Endothelial cell of umbilical vein (primary cell): ENCODE results near the gene SLC39A3. TPM values are rescaled to one million over a fixed set of nuclear protein-coding genes. Genes with fewer than 3 reads are reported as not detected.

ENCODE experiments used
- BruUV-seq: library from RNA; stranded (reverse); fragments of 400-500 nt; replicated peaks from 2 replicates; lab custom pipeline; 2021; lab: Mats Ljungman, UMichigan
- CTCF ChIA-PET: fragments of 300-600, 350-600 bp; sonication (Branson Sonifier 250); formaldehyde crosslinking; loops from one replicate; lab custom pipeline; 2021; ENCODE audit warnings: antibody characterized with exemption, inconsistent platforms; lab: Charles Lee
- POLR2A ChIA-PET: fragments of 300-600, 350-600 bp; sonication (Branson Sonifier 250); formaldehyde crosslinking; loops from one replicate; lab custom pipeline; 2021; ENCODE audit warnings: antibody characterized with exemption, inconsistent platforms; lab: Charles Lee
- DNase-seq: peaks from one replicate; pipeline ENCODE4 v3.0.0-alpha.2; 2011; ENCODE audit warnings: low read depth, low spot score
- FAIRE-seq: peaks from 2 replicates; lab custom pipeline; 2011; peaks lifted over from hg19 to GRCh38; lab: Jason Lieb, UNC
- H2AFZ ChIP-seq: 2 replicates; pipeline ENCODE4 v1.6.0; 2012; ENCODE audit warnings: low read depth, low read length, control low read depth, inconsistent platforms
- H3K27ac ChIP-seq: 2 replicates; pipeline ENCODE4 v1.5.1; 2011; ENCODE audit warnings: low read depth, mild to moderate bottlenecking, control low read depth, low read length, moderate library complexity; ENCODE audit not compliant: insufficient read depth
- H3K27me3 ChIP-seq, 2 experiments: 2 replicates each; pipeline versions ENCODE4 v1.6.0 to v1.6.1; 2011; ENCODE audit warnings: low read length in 2 of 2, mixed read lengths in 1 of 2; ENCODE audit not compliant: control insufficient read depth in 2 of 2, insufficient read depth in 2 of 2
- H3K36me3 ChIP-seq, 2 experiments: 2 replicates in 1 of 2; 3 replicates in 1 of 2; pipeline ENCODE4 v1.5.1; 2011; ENCODE audit warnings: low read length in 2 of 2, mild to moderate bottlenecking in 1 of 2, moderate library complexity in 1 of 2; ENCODE audit not compliant: control insufficient read depth in 2 of 2, insufficient read depth in 2 of 2; ENCODE audit errors: extremely low read depth in 1 of 2
- H3K4me1 ChIP-seq: 3 replicates; pipeline ENCODE4 v1.5.1; 2011; ENCODE audit warnings: mild to moderate bottlenecking, low read length; ENCODE audit not compliant: control insufficient read depth, insufficient read depth; ENCODE audit errors: extremely low read depth
- H3K4me2 ChIP-seq: 2 replicates; pipeline ENCODE4 v1.6.1; 2011; ENCODE audit warnings: low read length, control low read depth, mixed read lengths; ENCODE audit not compliant: insufficient read depth
- H3K4me3 ChIP-seq, 3 experiments: fragments of 200-600 bp in 1 of 3; sonication (generic), shearing (Covaris generic) in 1 of 3; replicated peaks in 1 of 3; 2 replicates each; pipeline ENCODE4 v1.5.1; 2011 to 2016; ENCODE audit warnings: control low read depth in 3 of 3, low read length in 3 of 3, mild to moderate bottlenecking in 2 of 3, inconsistent platforms in 1 of 3, low read depth in 1 of 3, moderate library complexity in 1 of 3; ENCODE audit not compliant: insufficient read depth in 1 of 3
- H3K79me2 ChIP-seq: 2 replicates; pipeline ENCODE4 v1.6.0; 2012; ENCODE audit warnings: low read length, inconsistent platforms; ENCODE audit not compliant: control insufficient read depth, insufficient read depth
- H3K9ac ChIP-seq: replicated peaks from 2 replicates; pipeline ENCODE3; 2011; ENCODE audit warnings: low read length, control low read depth; ENCODE audit not compliant: insufficient read depth; ENCODE audit errors: extremely low read depth
- H3K9me1 ChIP-seq: replicated peaks from 3 replicates; pipeline ENCODE4 v1.6.0; 2011; ENCODE audit warnings: mild to moderate bottlenecking, low read length; ENCODE audit not compliant: control insufficient read depth, insufficient read depth; ENCODE audit errors: extremely low read depth
- H3K9me3 ChIP-seq: replicated peaks from 2 replicates; pipeline ENCODE4 v1.5.1; 2012; ENCODE audit warnings: low read length, inconsistent platforms; ENCODE audit not compliant: control insufficient read depth, insufficient read depth
- H4K20me1 ChIP-seq: replicated peaks from 2 replicates; pipeline ENCODE3; 2011; ENCODE audit warnings: mild to moderate bottlenecking, low read length; ENCODE audit not compliant: control insufficient read depth, insufficient read depth; ENCODE audit errors: extremely low read depth
- EZH2 ChIP-seq: IDR thresholded peaks from 2 replicates; pipeline ENCODE4 v1.6.1; 2012; ENCODE audit warnings: borderline replicate concordance, low read depth, mild to moderate bottlenecking, moderate library complexity, low read length, inconsistent platforms; ENCODE audit not compliant: severe bottlenecking
- FOS ChIP-seq: IDR thresholded peaks from 2 replicates; pipeline ENCODE4 v1.6.1; 2011; ENCODE audit warnings: mild to moderate bottlenecking, low read length, moderate library complexity, borderline replicate concordance; ENCODE audit not compliant: insufficient read depth
- GATA2 ChIP-seq: IDR thresholded peaks from 2 replicates; pipeline ENCODE4 v1.7.0; 2011; ENCODE audit warnings: low read depth, mild to moderate bottlenecking, moderate library complexity, mixed read lengths, low read length; ENCODE audit not compliant: insufficient read length, insufficient read depth
- JUN ChIP-seq: IDR thresholded peaks from 2 replicates; pipeline ENCODE4 v1.6.1; 2011; ENCODE audit warnings: borderline replicate concordance, low read depth; ENCODE audit not compliant: insufficient read length, insufficient read depth
- MYC ChIP-seq: IDR thresholded peaks from one replicate; pipeline ENCODE4 v1.6.1; 2011; ENCODE audit warnings: mild to moderate bottlenecking, low read depth, low read length
- POLR2A ChIP-seq: IDR thresholded peaks from 2 replicates; pipeline ENCODE4 v1.6.1; 2012; ENCODE audit warnings: low read depth, mild to moderate bottlenecking, control low read depth, low read length
- POLR2AphosphoS5 ChIP-seq: IDR thresholded peaks from 2 replicates; pipeline ENCODE4 v1.6.1; 2012; ENCODE audit warnings: low read depth, mild to moderate bottlenecking, control low read depth, low read length, moderate library complexity; ENCODE audit not compliant: insufficient read depth
- dilution Hi-C: fragments of 300-500 bp; cut with MboI; formaldehyde crosslinking; loops from one replicate; pipeline ENCODE4 v1.15.0; 2019; ENCODE audit warnings: low sequenced_read_pairs; ENCODE audit not compliant: extremely low pct_ligation_motif_present
- intact Hi-C: fragments of 100-400 bp; cut with micrococcal nuclease; formaldehyde crosslinking; loops from one replicate; pipeline ENCODE4 v1.10.0; 2022
- polyA plus RNA-seq, 4 experiments: library from polyadenylated mRNA; depleted of rRNA in 3 of 4; stranded (reverse) in 3 of 4; unstranded in 1 of 4; fragments of >200 nt; gene quantifications; 2 replicates each; pipeline versions ENCODE4 v1.2.1 to v1.2.3, GENCODE V29; 2011 to 2012; ENCODE audit warnings: missing spikeins in 1 of 4
- total RNA-seq: library from RNA; stranded (reverse); gene quantifications from 2 replicates; pipeline ENCODE4 v1.2.3, GENCODE V29; 2021
- TF ChIP-seq, protein P1 (sequence below): IDR thresholded peaks from 2 replicates; pipeline ENCODE4 v1.6.1; 2011; ENCODE audit not compliant: insufficient read depth, insufficient read length
- TF ChIP-seq, protein P2 (sequence below), 2 donors: IDR thresholded peaks; 1 replicate in 1 of 2; 2 replicates in 1 of 2; pipeline ENCODE4 v1.5.1; 2011; ENCODE audit warnings: low read length in 2 of 2, mild to moderate bottlenecking in 2 of 2, moderate library complexity in 2 of 2, control low read depth in 1 of 2, inconsistent platforms in 1 of 2, low read depth in 1 of 2; ENCODE audit not compliant: insufficient read depth in 1 of 2; ENCODE audit errors: extremely low read depth in 1 of 2

Gene SLC39A3
- total and polyA plus RNA-seq, 2 donors (not counting 3 experiments of a cell fraction or from before 2014, with no cell fraction given) = 28.0 to 43.1 TPM

DNA sequence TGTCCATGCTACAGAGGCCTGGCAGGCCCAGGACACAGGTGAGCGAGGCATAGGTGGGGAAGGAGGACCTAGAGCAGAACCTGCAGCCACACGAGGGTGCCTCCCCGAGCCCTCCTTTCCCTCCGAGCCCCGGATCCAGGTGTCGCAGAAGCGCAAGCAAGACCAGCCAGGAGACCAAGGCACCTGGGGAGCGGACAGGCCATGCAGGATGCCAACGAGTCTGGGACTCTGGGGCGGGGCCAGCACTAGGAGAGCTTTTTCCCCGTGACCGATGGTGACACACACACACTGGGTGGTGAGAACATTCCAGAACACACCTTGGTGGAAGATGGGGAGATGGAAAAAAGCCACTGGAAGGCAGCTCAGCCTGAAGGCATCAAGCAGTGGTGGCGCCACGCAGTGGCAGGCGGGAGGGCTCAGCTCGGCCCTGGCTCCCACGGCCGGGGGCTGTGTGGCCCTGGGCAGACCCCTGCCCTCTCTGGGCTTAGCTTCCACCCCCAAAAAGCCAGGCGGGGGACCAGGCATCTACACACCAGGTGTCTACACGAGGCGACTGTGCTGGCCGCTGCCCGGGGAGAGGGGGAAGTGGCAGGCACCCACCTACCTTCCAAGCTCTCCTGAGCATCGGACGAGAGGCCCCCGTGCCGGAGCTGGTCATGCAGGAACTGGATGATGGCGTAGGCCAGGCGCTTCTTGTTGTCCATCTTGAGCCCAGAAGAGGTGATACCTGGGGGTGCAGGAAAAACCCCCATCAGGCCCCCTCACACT, 28.7 kb upstream of the SLC39A3 start:
- peaks cover 0 to 30% of the 10 kb centered on the region in 2 experiments for H3K36me3 ChIP-seq

More for the DNA sequence above, 28.7 kb upstream of the SLC39A3 start:
- no peaks in the 10 kb centered on the region for H3K9me3 ChIP-seq
- peaks cover 33% of the 10 kb centered on the region for H3K79me2 ChIP-seq
- no TSS peak for BruUV-seq
- no peaks in the 10 kb centered on the region for H3K9me1 ChIP-seq
- no peak overlapping the region for H3K9ac ChIP-seq
- no peak overlapping the region for H3K27ac ChIP-seq
- H2AFZ ChIP-seq = no peak overlapping the region
- no peak overlapping the region for H3K4me2 ChIP-seq
- TF ChIP-seq MYC = no peak
- no peak for TF ChIP-seq POLR2A
- TF ChIP-seq FOS = no peak
- TF ChIP-seq EZH2 = no peak
- TF ChIP-seq, protein P1, sequence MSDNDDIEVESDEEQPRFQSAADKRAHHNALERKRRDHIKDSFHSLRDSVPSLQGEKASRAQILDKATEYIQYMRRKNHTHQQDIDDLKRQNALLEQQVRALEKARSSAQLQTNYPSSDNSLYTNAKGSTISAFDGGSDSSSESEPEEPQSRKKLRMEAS = no peak
- TF ChIP-seq JUN = no peak
- TF ChIP-seq, protein P2, sequence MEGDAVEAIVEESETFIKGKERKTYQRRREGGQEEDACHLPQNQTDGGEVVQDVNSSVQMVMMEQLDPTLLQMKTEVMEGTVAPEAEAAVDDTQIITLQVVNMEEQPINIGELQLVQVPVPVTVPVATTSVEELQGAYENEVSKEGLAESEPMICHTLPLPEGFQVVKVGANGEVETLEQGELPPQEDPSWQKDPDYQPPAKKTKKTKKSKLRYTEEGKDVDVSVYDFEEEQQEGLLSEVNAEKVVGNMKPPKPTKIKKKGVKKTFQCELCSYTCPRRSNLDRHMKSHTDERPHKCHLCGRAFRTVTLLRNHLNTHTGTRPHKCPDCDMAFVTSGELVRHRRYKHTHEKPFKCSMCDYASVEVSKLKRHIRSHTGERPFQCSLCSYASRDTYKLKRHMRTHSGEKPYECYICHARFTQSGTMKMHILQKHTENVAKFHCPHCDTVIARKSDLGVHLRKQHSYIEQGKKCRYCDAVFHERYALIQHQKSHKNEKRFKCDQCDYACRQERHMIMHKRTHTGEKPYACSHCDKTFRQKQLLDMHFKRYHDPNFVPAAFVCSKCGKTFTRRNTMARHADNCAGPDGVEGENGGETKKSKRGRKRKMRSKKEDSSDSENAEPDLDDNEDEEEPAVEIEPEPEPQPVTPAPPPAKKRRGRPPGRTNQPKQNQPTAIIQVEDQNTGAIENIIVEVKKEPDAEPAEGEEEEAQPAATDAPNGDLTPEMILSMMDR (IDR thresholded peaks at IDR 0.05; ENCODE audit: extremely low read depth in 1 of 2, insufficient read depth in 1 of 2, low read depth in 1 of 2, low read length in 2 of 2) = no peak
- TF ChIP-seq POLR2AphosphoS5 = no peak
- TF ChIP-seq GATA2 = no peak
- ChIA-PET POLR2A (no interaction called here), CTCF (no interaction called here)
- DNase-seq (no peak), FAIRE-seq (no peak)
- intact Hi-C loops = no loop called here
- dilution Hi-C loops = no loop called here
- no peaks in the 10 kb centered on the region for H3K27me3 ChIP-seq
- H3K4me1 ChIP-seq = no peaks in the 10 kb centered on the region
- H3K4me3 ChIP-seq = no peak overlapping the region
- H4K20me1 ChIP-seq = no peaks in the 10 kb centered on the region
